ENCODE data around the gene EEIG1.

GRCh38 chr9:127943731-127944144 lies 37.1 kb downstream of the EEIG1 start:
- TF ChIP-seq EZH2 (IDR thresholded peaks at IDR 0.05; ENCODE audit: borderline replicate concordance, low read length) (no peak), CTCF (conservative IDR thresholded peaks at IDR 0.05 in 1 of 2, IDR thresholded peaks at IDR 0.05 in 1 of 2; ENCODE audit: extremely low read depth in 1 of 2, insufficient read depth in 1 of 2, low read depth in 1 of 2, low read length in 2 of 2) (peak; percentile 81 to 94)
